ENCODE results near the gene STK11. TPM values are rescaled to one million over a fixed set of nuclear protein-coding genes. Genes with fewer than 3 reads are reported as not detected.

STK11 gene
- total RNA-seq, 4 donors from 2014 or later = 62.5 to 76.9 (median 66.4) TPM

DNA sequence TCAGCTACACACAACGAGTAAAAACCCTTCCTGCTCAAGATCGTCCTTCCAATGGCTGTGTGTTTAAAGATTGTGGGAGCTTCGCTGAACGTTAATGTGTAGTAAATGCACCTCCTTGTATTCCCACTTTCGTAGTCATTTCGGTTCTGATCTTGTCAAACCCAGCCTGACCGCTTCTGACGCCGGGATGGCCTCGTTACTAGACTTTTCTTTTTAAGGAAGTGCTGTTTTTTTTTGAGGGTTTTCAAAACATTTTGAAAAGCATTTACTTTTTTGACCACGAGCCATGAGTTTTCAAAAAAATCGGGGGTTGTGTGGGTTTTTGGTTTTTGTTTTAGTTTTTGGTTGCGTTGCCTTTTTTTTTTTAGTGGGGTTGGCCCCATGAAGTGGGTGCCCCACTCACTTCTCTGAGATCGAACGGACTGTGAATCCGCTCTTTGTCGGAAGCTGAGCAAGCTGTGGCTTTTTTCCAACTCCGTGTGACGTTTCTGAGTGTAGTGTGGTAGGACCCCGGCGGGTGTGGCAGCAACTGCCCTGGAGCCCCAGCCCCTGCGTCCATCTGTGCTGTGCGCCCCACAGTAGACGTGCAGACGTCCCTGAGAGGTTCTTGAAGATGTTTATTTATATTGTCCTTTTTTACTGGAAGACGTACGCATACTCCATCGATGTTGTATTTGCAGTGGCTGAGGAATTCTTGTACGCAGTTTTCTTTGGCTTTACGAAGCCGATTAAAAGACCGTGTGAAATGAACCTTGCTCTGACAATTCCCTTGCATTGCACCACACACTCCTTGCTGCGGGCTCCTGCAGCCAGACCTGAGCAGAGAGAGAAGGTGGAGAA, 67.1 kb downstream of the STK11 start:
- 76% methylated on average over 33 of the region's 33 CpGs for WGBS
- H3K27me3 ChIP-seq = no peaks in the 10 kb centered on the region
- H3K36me3 ChIP-seq = peaks cover 40% of the 10 kb centered on the region
- TF ChIP-seq, protein P1, sequence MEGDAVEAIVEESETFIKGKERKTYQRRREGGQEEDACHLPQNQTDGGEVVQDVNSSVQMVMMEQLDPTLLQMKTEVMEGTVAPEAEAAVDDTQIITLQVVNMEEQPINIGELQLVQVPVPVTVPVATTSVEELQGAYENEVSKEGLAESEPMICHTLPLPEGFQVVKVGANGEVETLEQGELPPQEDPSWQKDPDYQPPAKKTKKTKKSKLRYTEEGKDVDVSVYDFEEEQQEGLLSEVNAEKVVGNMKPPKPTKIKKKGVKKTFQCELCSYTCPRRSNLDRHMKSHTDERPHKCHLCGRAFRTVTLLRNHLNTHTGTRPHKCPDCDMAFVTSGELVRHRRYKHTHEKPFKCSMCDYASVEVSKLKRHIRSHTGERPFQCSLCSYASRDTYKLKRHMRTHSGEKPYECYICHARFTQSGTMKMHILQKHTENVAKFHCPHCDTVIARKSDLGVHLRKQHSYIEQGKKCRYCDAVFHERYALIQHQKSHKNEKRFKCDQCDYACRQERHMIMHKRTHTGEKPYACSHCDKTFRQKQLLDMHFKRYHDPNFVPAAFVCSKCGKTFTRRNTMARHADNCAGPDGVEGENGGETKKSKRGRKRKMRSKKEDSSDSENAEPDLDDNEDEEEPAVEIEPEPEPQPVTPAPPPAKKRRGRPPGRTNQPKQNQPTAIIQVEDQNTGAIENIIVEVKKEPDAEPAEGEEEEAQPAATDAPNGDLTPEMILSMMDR (IDR thresholded peaks at IDR 0.05) = no peak
- TF ChIP-seq EP300 (IDR thresholded peaks at IDR 0.05) = no peak
- peak in 1 of 3 donors; percentile 12 for TF ChIP-seq POLR2AphosphoS5 (IDR thresholded peaks at IDR 0.05)
- DNase-seq (ENCODE audit: low spot score in 2 of 2) = no peak
- no peaks in the 10 kb centered on the region for H3K9me3 ChIP-seq
- H3K4me3 ChIP-seq = no peak overlapping the region
- H3K4me1 ChIP-seq = peaks cover 83% of the 10 kb centered on the region
- peak overlapping the region; percentile 100 for H3K27ac ChIP-seq

DNA sequence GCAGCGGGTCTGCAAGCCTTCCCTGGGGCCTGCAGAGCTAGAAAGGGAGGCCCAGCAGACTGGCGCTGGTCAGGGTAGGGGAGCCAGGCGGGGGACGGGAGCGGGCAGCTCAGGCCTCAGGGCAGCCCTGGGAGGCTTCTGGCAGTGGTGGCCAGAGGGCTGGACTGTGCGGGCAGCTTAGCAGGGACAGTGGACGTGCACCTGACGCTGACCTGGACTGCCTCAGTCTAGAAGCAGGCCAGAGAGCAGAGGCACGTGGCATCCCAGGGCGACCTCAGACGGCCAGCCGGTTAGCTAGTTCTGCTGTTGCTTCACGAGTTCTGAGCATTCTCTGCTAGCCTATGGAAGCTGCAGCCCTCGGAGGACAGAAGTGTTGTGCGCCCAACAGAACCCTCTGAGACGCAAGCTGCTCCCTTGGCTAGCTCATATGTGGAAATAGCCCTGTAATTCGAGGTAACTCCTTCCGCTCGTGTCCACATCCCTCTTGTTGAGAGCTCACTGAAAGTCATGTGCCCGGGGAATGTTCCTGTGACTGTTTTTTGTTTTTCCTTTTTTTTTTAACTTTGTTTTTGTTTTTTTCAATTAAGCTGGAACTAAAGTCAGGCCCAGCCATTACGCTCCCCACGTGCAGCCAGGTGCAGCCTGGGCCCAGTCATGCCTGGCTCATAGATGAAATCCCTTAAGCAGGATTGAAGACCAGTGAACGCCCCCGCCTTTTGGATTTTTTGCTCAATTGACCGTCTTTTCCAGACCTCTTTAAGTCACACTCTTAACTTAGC, 67.9 kb downstream of the STK11 start:
- no peak for DNase-seq (ENCODE audit: low spot score in 2 of 2)
- Histone ChIP-seq H3K27me3 (no peaks in the 10 kb centered on the region), H3K4me1 (peaks cover 75% of the 10 kb centered on the region), H3K4me3 (no peak overlapping the region), H3K27ac (peak overlapping the region; percentile 96), H3K36me3 (peaks cover 45% of the 10 kb centered on the region), H3K9me3 (no peaks in the 10 kb centered on the region)
- TF ChIP-seq, protein P1 (IDR thresholded peaks at IDR 0.05) = no peak
- TF ChIP-seq POLR2AphosphoS5 (IDR thresholded peaks at IDR 0.05) = no peak
- no peak for TF ChIP-seq EP300 (IDR thresholded peaks at IDR 0.05)
- TF ChIP-seq POLR2A (IDR thresholded peaks at IDR 0.05) = no peak
- 81% methylated on average over 25 of the region's 25 CpGs for WGBS

DNA sequence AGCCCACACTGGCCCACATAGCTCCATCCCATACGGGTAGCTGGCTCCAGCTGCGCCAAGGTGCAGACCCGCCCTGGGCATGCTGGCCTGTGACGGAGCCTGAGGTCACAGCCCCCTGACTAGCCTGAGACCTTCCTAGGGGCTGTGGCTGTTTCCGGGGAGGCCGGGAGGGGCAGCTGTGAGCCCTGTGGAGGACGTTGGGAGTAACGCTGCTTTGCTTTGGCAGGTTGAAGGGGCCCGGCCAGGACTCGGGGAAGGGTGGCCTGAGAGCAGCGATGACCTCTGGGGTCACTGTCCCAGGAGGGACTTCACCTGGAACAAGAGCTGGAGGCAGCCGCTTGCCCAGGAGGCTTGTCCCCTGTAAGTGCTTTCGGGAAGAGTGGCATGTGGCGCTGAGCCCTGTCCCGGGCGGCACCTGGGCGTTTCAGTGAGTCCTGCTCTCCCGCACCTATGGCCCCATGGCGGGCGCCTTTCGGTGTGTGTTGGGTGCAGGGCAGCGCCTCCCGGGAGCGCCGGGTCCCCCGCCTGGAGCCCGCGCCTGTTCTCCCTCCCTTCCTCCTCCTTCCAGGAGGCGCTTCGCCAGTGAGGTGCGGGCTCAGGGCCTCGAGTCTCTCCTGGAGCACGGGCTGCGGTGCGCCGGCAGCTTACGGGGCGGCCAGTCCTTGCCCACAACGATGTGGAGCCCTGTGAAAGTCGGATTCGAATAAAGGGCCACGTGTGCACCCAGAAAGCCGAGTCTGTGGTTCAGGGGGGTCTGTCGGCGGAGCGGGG, 68.7 kb downstream of the STK11 start:
- H3K36me3 ChIP-seq = peaks cover 51% of the 10 kb centered on the region
- peak overlapping the region; percentile 96 for H3K27ac ChIP-seq
- H3K27me3 ChIP-seq = no peaks in the 10 kb centered on the region
- DNase-seq (ENCODE audit: low spot score in 2 of 2) = no peak
- TF ChIP-seq, protein P1 (IDR thresholded peaks at IDR 0.05) = no peak
- TF ChIP-seq POLR2AphosphoS5 (IDR thresholded peaks at IDR 0.05) (no peak), POLR2A (IDR thresholded peaks at IDR 0.05) (no peak), EP300 (IDR thresholded peaks at IDR 0.05) (no peak)
- peaks cover 70% of the 10 kb centered on the region for H3K4me1 ChIP-seq
- no peaks in the 10 kb centered on the region for H3K9me3 ChIP-seq
- H3K4me3 ChIP-seq = peak overlapping the region; percentile 57
- 75% methylated on average over 10 of the region's 46 CpGs for WGBS

DNA sequence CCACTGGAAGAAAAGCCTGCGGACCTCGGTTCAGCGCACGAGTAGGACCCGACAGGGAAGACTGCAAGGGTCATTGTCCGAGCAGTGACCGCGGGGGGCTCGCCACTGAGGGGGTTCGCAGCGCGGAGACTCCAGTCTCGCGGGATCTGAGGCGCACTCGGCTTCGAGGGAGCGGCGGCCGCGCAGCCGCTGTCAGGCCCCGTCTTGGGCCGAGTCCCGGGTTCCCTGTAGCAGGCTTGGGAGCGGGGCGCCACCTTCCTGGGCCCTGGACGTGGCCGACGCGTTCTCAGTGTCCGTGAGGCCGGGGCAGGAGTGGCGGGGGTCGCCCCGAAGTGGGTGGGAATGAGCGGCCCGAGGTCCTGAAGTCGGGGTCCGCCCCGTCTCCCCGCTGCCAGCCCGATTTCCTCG, 69.3 kb downstream of the STK11 start:
- 41% methylated on average over 24 of the region's 44 CpGs for WGBS
- H3K27me3 ChIP-seq = no peaks in the 10 kb centered on the region
- H3K9me3 ChIP-seq = no peaks in the 10 kb centered on the region
- peak overlapping the region; percentile 57 for H3K4me3 ChIP-seq
- DNase-seq (ENCODE audit: low spot score in 2 of 2) = peak in 1 of 2 donors; percentile 80
- H3K4me1 ChIP-seq = peaks cover 66% of the 10 kb centered on the region
- peaks cover 54% of the 10 kb centered on the region for H3K36me3 ChIP-seq
- peak overlapping the region; percentile 96 for H3K27ac ChIP-seq
- no peak for TF ChIP-seq POLR2A (IDR thresholded peaks at IDR 0.05)
- TF ChIP-seq EP300 (IDR thresholded peaks at IDR 0.05) = no peak
- TF ChIP-seq, protein P1 (IDR thresholded peaks at IDR 0.05) = no peak
- no peak for TF ChIP-seq POLR2AphosphoS5 (IDR thresholded peaks at IDR 0.05)

Measured in suprapubic skin (tissue), 4 donors.